Amniotic stem cell (primary cell): Measurements from ENCODE around the gene SPHKAP.
"Not testable (repeated sequence)": the region's sequence is repeated elsewhere in the genome, so short reads cannot be mapped to it uniquely, and the experiment has no call there.

Experiments
- DNase-seq: peaks from one replicate; lab custom pipeline; 2025; lab: John Stamatoyannopoulos, UW

SPHKAP gene

DNA sequence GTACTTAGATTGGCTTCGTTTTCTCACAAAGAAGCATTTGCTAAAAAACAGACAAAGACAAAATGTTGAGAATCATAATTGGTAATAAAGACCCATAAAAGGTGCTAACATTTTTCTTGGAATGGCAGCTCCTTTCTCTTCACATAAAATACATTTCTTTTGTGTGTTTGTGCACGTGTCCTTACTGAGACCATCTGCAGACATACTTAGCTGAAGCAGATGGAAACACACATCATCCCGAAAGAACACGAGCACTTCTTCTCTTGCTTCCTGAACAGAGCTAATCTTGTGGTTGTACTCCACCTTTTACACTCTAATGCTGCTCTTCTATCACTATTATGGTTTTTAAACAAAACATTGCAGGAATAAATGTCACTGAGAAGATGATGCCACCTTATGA lies 142.5 kb downstream of the SPHKAP start:
- DNase-seq: no peak

DNA sequence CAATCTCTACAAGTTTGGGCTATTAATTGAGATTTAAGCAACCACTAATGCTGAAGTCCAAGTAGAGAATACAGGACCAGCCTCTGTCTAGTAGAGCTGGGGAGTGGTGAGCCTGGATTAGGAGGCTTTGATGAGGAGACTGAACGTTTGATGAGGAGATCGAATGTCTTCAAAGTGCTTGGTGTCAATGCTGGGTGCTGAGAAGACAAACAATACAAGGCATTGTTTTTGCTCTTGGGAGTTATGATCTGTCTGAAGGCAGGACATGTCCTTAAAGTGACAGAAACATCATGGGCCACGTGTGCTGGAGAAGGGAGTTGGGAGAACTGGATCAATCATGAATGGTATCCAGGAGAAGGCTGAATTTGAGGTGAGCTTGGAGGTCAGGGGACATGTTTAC lies 143.6 kb downstream of the SPHKAP start:
- DNase-seq: no peak

DNA sequence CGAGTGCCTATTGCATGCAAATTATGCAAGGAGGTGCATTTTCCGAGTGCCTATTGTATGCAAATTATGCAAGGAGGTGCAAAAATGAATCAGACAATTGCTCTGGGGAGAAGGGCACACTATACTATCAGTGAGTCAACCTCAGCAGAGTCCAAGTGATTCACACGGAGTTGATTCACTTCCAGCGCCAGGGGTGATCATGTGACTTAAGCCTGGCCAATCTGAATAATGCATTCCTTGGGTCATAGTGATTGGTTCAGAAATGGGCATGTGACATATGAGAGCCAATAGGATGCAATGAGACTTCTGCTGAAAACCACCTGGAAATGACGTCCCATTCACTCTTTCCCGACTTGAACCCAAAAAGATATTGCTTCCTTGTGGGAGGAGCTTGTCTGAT lies 157.9 kb downstream of the SPHKAP start:
- DNase-seq: no peak

DNA sequence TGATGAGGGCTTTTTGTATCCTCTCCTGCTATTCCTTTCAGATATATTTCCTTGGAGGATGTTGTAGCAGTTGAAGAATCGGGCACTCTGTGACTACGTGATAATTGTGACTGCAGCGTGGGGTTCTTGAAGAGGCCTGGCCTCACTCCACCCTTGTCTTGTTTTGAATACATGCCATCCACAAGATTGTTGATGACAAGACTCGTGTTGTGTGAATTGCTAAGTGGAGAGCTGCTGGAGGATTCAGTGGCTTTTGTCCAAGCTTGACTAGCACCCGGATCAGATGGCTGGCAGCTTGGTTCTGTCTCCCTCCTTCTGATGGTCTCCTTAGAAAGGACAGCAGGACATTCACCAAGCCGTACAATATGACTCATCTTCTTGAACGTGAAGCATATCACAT lies 163.2 kb downstream of the SPHKAP start:
- no peak for DNase-seq

DNA sequence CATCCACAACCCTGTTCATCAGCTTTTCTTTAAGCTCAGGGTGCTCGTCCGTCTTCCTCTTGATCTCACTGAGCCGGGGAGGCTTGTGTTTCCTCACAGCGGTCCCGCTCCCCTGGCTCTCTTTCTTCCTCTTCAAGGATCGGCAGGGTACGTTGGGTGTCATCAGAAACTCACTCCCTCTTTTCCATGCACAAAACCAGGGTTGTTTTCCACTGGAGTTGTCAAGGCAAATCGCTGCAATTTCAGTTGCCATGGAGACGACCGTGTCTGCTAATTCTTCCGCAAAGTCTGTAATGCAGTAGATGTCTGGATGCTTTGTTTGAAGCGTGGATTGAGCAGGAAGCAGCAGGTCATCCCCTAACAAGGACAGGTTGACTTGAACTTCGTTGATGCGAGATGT lies 163.7 kb downstream of the SPHKAP start:
- no peak for DNase-seq

DNA sequence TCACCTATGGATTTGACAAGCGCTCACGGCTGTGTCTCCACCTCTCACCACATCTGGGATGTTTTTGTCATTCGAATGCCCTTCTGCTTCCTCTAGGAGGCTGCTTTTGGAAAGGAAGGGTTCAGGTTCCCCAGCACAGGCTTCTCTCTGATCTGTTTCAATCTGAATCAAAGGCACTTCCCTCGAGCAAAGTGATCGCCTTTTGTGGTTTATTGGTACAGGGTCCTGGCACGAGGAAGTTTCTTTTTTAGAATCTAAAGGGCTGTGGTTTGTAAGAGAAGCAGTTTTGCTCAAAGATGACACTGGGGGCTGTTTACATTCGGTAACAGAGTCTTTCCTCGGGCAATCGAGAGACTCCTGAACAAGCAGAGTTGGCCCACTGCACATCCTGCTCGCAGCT lies 165.1 kb downstream of the SPHKAP start:
- no peak for DNase-seq

DNA sequence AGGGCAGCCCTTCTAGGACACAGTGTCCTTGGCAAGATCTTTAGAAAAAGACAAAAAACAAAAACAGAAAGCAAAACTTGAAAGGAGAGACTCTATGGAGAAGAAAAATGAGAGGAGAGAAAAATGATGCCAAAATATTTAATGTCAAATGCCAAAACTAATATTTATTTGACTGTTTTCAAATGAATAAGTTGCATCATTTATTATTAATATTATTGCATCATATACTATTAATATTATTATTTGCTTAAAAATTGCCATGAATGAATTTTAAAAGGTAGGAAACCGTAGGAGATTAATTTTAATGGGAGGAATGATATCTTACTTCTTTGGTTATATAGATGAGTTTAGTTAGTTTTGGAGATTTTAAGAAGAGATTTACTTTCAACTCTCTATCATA lies 165.7 kb downstream of the SPHKAP start:
- no peak for DNase-seq

DNA sequence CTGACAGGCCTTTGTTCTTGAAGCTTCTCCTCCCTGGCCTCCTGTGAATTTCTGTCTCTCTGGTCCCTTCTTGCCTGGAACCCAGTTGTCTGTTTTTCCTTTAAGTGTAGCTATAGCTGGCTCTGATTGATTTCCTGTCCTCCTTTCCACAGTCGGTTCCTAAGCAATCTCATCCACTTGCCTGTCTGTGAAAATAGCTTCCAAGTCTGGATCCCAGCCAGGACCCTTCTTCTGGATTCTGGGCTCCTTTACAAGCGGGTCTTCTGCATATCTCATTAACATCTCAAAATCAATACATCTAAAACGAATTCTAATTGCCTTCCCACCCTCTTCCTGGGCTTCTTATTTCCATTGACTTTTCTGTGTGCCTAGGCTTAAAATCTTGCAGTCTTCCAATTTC lies 185.1 kb downstream of the SPHKAP start:
- no peak for DNase-seq

DNA sequence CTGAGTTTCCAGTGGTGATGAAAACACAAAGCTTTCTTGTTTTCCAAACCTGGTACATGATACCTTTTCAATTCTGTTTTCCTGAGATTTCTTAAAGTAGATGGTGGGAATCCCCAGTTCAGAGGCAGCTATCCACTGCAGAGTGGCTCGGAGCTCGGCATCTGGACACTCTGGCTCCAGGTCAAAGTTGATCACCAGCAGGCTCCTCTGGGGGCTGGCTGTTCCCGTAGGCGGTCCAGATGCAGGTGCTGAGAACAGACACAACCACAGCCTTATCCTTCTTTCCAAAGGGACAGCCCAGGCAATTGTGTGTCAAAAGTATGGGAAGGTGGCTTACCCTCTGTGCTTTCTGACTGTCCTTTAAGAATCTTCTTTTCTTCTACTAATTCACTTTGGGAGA lies 190.6 kb downstream of the SPHKAP start:
- DNase-seq: no peak

DNA sequence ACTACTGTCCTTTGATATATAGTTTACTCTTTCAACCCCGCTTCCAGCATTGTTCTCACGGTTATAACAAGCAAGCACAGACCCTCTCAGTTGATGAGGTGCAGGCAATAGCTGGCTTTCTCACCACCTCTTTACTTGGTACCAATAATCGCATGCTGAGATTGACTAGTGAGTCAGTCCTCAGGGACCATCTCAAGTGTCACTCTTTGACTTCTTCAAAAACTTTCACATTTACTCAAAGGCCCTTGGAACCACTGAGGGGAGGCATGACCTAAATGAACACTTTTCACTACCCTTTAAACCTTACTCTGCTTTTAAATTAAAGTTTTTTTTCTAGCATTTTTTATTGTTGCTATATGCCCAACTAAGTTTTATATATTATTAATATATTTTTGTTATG lies 208.2 kb downstream of the SPHKAP start:
- no peak for DNase-seq

DNA sequence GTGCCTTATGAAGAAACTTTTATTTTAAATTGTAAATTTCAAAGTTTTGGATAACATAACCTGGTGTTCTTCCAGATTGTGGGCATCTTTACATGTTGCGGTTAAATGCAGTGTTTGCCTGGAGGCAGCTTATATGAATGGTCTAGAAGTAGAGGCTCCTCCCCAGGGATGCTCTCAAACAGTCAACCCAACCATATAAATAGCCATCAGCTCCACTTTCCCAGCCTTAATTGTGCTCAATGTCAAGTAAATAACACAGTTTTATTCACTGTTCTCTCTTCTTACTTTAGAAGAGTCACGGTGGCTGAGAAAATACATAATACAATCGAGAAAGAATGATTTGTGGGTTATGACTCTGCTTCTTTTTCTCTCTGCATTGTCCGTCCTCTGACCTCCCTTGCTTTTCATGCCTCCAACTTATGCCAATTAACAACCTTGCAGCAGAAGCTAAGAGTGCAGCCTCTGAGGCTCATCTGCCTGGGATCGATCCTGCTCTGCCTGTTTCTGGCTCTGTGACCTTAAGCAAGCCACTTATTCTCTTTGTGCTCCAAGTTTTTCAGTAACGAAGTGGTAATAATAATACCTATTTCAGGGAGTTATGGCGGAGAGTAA lies 209.8 kb downstream of the SPHKAP start:
- DNase-seq: no peak

DNA sequence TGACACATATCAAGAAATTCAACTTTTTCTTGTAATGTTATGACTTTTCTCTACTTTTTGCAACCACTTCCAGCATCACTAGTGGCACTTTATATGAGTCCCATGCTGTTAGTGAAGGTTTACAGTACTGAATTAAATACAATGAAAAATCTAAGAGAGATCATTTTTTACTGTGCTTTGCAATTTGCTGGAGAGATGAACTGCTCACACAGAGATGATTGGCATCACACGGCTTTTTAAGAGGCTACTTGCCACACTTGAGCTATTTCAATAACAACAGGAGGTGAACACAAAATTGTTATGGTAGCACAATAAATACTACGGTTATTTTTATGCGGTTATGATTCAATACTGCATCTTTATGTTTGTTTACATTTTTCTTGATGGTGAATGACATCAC lies 221.2 kb downstream of the SPHKAP start:
- no peak for DNase-seq

DNA sequence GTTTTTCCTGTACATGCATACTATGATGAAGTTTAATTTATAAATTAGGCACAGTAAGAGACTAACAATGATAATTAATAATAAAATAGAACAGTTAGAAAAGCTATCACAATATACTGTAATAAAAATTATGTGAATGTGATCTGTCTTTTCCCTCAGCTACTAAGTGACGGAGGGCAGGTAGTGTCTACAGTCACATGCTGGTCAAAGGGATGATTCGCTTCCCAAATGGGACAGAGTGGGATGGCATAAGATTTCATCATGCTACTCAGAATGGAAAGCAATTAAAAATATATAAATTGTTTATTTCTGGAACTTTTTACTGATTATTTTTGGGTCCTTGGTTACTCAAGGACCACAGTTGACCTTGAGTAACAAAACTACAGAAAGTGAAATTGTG lies 238.5 kb downstream of the SPHKAP start:
- no peak for DNase-seq

DNA sequence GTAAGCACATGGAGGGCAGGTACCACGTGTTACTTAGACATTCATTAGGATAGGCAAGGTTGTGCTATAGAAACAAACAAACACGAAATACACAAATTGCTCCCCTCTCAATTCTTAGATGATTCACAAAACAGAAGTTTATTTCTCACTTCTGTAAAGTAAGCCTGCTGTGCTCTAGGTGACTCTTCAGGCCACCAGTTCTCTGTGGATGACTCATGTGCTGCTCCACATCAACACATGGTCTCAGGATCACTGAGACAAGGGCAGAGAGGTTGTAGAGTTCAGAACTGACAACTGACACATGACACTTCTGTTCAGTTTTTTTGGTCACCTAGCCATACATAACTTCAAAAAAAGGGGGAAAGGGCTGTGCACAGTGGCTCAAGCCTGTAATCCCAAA lies 239.5 kb downstream of the SPHKAP start:
- no peak for DNase-seq

DNA sequence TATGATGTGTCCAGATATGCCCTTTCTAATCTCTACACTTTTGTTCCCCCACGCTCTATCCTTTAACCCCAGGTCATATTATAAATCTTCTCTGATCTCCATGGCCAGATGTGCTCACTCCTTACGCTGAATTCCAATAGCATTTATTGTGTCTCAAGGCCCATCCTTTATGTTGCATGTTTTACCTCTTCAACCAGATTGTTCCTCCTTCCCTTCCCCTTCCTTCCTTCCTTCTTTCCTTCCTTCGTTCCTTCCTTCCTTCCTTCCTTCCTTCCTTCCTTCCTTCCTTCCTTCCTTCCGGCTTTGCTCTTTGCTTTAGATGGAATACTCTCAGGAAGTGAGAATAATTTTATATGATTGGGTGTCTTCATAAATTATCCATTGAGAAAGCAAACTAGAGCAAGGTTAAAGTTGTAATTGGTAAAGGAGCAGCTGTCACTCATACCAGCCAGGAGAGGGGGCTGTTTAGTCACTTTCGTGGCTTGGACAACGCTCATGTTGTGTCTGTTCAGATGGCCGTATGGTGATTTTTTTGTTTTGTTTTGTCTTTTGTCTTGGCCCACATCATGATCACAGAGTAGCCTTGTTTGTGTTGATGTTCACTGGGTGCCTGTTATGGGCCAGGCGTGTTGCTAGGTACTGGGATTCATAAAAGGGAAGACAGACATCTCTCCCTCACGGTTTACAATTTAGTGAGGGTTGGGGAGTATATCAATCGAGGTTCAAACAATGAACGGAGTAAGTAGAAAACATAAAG lies 242.0 kb downstream of the SPHKAP start:
- peak; percentile 3 for DNase-seq

DNA sequence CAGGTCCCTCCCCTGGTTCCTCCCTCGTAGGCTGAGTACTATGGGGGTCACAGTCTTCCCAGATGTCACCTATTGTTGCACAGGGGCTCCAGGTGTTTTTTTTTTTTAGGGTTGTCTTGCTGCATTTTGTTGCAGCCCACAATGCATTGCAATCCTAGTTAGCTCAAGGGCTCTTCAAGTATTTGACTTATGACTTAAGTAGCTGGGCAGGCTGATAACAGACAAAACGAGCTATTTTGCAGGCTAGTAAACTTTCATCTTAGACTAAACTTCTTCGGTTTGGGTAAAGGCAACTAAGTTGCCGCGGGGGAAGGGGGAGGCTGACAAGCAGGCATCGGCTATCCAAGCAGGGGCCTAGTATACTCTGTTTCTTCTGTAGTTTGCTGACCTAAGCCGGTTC lies 245.2 kb downstream of the SPHKAP start:
- DNase-seq: not testable (repeated sequence)

DNA sequence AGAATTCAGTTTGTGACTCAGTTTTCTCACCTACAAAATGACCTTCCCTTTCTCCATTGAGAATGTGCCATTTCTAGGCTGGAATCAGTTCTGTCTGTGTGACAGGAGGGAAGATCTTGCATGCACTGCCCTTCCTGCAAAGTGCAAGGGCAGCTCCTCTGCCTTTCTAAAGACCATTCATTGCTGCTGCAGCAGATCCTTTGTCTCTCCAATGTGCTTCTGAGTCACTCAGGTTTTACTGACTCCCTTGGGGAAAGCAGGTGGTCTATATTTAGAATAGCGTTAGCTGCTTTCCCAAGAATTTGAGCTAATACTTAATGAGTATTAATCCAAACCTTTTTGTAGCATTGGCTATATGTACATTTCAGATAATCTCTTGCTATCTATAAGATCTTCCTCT lies 247.6 kb downstream of the SPHKAP start:
- no peak for DNase-seq

DNA sequence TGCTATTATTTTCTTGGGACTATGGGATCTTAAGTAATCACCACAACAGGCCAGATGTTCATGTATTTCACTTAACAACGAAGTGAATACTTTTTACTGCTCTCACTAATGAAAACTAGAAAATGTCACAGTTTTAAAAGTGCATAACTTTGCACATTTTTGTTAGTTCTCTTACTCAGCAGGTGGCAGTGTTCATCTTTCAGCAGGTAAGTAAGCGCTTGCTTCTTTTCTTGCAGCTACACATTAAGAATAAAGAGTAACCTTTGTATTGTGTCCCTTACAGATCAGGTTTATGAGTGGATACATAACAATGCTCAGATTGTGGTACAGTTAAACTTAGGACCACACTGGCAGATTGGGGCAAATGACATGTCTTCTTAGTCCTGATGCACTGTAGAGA lies 249.1 kb downstream of the SPHKAP start:
- no peak for DNase-seq

DNA sequence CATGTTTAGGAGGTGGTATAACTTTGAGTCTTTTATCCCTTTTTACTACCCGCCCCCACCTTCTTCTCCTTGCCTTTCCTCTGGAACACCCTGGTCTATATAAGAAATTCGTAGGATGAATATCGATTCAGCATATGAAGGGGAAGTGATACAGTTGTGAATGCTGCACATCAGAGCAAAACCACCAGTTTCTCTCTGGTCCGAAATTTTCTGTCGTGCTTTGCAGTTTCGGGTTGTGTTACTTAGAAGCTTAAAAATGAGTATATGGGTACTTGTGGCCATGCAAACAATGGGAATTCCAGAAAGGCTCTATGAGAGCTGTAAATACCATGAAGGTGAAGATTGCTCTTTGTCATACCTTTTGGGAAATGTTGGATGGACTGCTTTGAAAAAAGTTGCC lies 249.5 kb downstream of the SPHKAP start:
- DNase-seq: no peak
